HG02588 (cell line): ENCODE data around the gene CEL.
"Not testable (repeated sequence)": the region's sequence is repeated elsewhere in the genome, so short reads cannot be mapped to it uniquely, and the experiment has no call there.

Experiments
- ATAC-seq: cut with Tn5 transposase; IDR thresholded peaks from one replicate; pipeline ENCODE4 v1.9.1; 2021; ENCODE audit warnings: mild to moderate bottlenecking, moderate library complexity; ENCODE audit not compliant: unreplicated experiment

CEL gene

DNA sequence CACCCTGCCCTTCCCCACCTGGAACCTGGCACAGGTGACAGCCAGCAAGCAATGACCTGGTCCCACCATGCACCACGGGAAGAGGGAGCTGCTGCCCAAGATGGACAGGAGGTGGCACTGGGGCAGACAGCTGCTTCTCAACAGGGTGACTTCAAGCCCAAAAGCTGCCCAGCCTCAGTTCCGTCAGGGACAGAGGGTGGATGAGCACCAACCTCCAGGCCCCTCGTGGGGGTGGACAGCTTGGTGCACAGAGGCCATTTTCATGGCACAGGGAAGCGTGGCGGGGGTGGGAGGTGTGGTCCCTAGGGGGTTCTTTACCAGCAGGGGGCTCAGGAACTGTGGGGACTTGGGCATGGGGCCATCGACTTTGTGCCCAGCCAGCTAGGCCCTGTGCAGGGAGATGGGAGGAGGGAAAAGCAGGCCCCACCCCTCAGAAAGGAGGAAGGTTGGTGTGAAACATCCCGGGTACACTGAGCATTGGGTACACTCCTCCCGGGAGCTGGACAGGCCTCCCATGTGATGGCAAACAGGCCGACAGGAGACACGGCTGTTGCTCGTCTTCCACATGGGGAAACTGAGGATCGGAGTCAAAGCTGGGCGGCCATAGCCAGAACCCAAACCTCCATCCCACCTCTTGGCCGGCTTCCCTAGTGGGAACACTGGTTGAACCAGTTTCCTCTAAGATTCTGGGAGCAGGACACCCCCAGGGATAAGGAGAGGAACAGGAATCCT is 1.9 kb downstream of the CEL start:
- ATAC-seq: no peak

DNA sequence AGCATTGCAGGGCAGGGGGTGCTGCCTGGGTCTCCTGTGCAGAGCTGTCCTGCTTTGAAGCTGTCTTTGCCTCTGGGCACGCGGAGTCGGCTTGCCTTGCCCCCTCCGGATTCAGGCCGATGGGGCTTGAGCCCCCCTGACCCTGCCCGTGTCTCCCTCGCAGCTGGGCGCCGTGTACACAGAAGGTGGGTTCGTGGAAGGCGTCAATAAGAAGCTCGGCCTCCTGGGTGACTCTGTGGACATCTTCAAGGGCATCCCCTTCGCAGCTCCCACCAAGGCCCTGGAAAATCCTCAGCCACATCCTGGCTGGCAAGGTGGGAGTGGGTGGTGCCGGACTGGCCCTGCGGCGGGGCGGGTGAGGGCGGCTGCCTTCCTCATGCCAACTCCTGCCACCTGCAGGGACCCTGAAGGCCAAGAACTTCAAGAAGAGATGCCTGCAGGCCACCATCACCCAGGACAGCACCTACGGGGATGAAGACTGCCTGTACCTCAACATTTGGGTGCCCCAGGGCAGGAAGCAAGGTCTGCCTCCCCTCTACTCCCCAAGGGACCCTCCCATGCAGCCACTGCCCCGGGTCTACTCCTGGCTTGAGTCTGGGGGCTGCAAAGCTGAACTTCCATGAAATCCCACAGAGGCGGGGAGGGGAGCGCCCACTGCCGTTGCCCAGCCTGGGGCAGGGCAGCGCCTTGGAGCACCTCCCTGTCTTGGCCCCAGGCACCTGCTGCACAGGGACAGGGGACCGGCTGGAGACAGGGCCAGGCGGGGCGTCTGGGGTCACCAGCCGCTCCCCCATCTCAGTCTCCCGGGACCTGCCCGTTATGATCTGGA is 2.7 kb downstream of the CEL start:
- no peak for ATAC-seq

- ATAC-seq: no peak
Observed at GRCh38 chr9:133065070-133065388, 3.2 kb downstream of the CEL start.

- no peak for ATAC-seq
Observed at GRCh38 chr9:133066181-133066983, 4.6 kb downstream of the CEL start.

DNA sequence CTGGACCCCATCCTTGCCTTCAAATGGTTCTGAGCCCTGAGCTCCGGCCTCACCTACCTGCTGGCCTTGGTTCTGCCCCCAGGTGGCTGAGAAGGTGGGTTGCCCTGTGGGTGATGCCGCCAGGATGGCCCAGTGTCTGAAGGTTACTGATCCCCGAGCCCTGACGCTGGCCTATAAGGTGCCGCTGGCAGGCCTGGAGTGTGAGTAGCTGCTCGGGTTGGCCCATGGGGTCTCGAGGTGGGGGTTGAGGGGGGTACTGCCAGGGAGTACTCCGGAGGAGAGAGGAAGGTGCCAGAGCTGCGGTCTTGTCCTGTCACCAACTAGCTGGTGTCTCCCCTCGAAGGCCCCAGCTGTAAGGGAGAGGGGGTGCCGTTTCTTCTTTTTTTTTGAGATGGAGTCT is 5.2 kb downstream of the CEL start:
- ATAC-seq: no peak

DNA sequence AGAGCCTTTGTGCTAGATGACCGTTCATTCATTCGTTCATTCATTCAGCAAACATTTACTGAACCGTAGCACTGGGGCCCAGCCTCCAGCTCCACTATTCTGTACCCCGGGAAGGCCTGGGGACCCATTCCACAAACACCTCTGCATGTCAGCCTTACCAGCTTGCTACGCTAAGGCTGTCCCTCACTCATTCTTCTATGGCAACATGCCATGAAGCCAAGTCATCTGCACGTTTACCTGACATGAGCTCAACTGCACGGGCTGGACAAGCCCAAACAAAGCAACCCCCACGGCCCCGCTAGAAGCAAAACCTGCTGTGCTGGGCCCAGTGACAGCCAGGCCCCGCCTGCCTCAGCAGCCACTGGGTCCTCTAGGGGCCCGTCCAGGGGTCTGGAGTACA is 6.0 kb downstream of the CEL start:
- ATAC-seq: no peak

DNA sequence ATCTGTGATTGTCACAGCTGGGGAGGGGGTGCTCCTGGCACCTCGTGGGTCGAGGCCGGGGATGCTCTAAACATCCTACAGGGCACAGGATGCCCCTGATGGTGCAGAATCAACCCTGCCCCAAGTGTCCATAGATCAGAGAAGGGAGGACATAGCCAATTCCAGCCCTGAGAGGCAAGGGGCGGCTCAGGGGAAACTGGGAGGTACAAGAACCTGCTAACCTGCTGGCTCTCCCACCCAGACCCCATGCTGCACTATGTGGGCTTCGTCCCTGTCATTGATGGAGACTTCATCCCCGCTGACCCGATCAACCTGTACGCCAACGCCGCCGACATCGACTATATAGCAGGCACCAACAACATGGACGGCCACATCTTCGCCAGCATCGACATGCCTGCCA is 6.7 kb downstream of the CEL start:
- not testable (repeated sequence) for ATAC-seq

DNA sequence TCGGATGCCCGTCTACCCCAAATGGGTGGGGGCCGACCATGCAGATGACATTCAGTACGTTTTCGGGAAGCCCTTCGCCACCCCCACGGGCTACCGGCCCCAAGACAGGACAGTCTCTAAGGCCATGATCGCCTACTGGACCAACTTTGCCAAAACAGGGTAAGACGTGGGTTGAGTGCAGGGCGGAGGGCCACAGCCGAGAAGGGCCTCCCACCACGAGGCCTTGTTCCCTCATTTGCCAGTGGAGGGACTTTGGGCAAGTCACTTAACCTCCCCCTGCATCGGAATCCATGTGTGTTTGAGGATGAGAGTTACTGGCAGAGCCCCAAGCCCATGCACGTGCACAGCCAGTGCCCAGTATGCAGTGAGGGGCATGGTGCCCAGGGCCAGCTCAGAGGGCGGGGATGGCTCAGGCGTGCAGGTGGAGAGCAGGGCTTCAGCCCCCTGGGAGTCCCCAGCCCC is 8.8 kb downstream of the CEL start:
- ATAC-seq: not testable (repeated sequence)

- not testable (repeated sequence) for ATAC-seq
Observed at GRCh38 chr9:133070985-133071384, 9.2 kb downstream of the CEL start.

GRCh38 chr9:133071484-133072150 is 9.8 kb downstream of the CEL start:
- ATAC-seq: no peak

GRCh38 chr9:133072210-133072609 is 10.4 kb downstream of the CEL start:
- ATAC-seq: not testable (repeated sequence)

GRCh38 chr9:133073086-133074014 is 11.6 kb downstream of the CEL start:
- no peak for ATAC-seq

DNA sequence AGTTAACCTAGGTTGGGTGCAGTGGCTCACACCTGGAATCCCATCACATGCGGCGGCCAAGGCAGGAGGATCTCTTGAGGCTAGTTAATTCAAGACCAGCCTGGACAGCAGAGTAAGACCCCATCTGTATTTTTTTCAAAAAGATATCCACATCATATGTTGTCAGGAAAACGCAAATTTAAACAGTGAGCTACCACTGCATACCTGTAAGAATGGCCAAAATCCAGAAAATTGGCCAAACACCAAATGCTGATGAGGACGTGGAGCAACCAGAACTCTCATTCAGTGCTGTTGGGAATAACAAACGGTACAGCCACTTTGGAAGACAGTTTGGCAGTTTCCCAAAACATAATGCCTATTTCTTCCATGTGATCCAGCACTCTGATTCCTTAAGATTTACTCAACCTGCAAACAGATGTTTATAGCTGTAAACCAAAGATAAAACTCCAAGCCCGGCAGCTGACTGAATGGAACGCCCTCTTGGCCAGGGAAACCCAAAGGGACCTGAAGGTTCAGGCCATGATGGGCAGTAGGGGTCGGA is 12.4 kb downstream of the CEL start:
- no peak for ATAC-seq

DNA sequence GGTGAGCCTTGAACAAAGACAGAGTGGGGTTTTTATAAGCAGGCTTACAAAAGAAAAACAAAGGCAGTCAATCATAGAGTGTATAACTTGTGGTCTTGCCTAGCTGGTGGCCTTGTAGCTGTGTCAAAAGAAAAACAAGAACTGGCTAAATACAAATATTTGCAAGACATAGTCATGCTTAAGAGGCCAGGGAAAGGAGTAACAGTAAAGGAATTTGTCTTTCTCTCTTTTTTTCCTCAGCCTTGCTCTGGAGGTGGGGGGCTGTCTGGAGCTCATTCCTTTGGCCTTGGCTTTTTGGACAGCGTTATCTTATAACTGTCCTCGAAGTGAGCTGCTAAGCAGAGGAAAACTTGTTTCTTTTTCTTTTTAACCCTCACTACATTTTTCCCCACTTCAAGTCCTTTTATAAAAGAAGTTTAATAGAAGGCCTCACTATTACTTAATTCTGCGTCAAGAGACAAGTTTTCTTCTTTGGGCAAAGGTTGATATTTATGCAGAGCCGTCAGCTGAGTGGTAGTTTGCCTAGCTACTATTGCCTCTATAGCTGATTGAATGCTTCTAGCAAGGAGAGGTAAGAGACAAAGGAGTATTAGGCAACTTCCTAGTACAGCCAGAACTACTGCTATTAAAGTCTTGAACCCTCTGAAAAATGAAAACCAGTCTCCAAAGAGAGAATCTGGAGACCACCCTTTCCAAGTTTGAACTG is 14.3 kb downstream of the CEL start:
- no peak for ATAC-seq

- ATAC-seq: no peak
Observed at GRCh38 chr9:133076691-133077090, 14.9 kb downstream of the CEL start.

- ATAC-seq: no peak
Observed at GRCh38 chr9:133078486-133078885, 16.7 kb downstream of the CEL start.

GRCh38 chr9:133080161-133080560 is 18.4 kb downstream of the CEL start:
- ATAC-seq: no peak

GRCh38 chr9:133080786-133081779 is 19.3 kb downstream of the CEL start:
- ATAC-seq: not testable (repeated sequence)
